ENCODE data around the gene SV2C. TPM values are rescaled to one million over a fixed set of nuclear protein-coding genes. Genes with fewer than 3 reads are reported as not detected.

Gene SV2C
- total and polyA plus RNA-seq, 2 donors (not counting 1 experiment from before 2014, with no cell fraction given), result not detected

- Histone ChIP-seq H3K4me3 (replicated peaks in 1 of 4; ENCODE audit: control extremely low read depth in 1 of 4, insufficient read depth in 1 of 4, low read depth in 3 of 4, low read length in 4 of 4) (no peak overlapping the region), H2AFZ (ENCODE audit: low read length) (no peak overlapping the region), H4K20me1 (ENCODE audit: control insufficient read depth, extremely low read depth, insufficient read depth, low read length) (no peaks in the 10 kb centered on the region), H3K27ac (ENCODE audit: insufficient read depth, low read length) (no peak overlapping the region), H3K4me2 (ENCODE audit: extremely low read depth, insufficient read depth, low read length) (no peak overlapping the region), H3K27me3 (ENCODE audit: control insufficient read depth, insufficient read depth, low read length) (no peaks in the 10 kb centered on the region), H3K36me3 (ENCODE audit: control insufficient read depth, insufficient read depth, low read length) (no peaks in the 10 kb centered on the region), H3K4me1 (ENCODE audit: control insufficient read depth, extremely low read depth, insufficient read depth, low read length) (no peaks in the 10 kb centered on the region), H3K9me3 (ENCODE audit: control insufficient read depth, insufficient read depth, low read depth, low read length) (no peaks in the 10 kb centered on the region), H3K79me2 (ENCODE audit: control insufficient read depth, insufficient read depth, low read length) (no peaks in the 10 kb centered on the region), H3K9ac (ENCODE audit: insufficient read depth, low read length) (no peak overlapping the region)
- no peak for DNase-seq (ENCODE audit: low read depth in 2 of 2)
- TF ChIP-seq EZH2 (IDR thresholded peaks at IDR 0.05; ENCODE audit: low read length, missing control alignments) (no peak), CTCF (conservative IDR thresholded peaks at IDR 0.05 in 1 of 2, IDR thresholded peaks at IDR 0.05 in 1 of 2; ENCODE audit: low read depth in 1 of 2, low read length in 2 of 2) (no peak)
Measured at GRCh38 chr5:76325876-76326491, 242.8 kb downstream of the SV2C start.

- Histone ChIP-seq H3K36me3 (ENCODE audit: control insufficient read depth, insufficient read depth, low read length) (no peaks in the 10 kb centered on the region), H3K27me3 (ENCODE audit: control insufficient read depth, insufficient read depth, low read length) (no peaks in the 10 kb centered on the region), H3K4me2 (ENCODE audit: extremely low read depth, insufficient read depth, low read length) (no peak overlapping the region), H3K9me3 (ENCODE audit: control insufficient read depth, insufficient read depth, low read depth, low read length) (no peaks in the 10 kb centered on the region), H3K4me3 (replicated peaks in 1 of 4; ENCODE audit: control extremely low read depth in 1 of 4, insufficient read depth in 1 of 4, low read depth in 3 of 4, low read length in 4 of 4) (no peak overlapping the region), H3K9ac (ENCODE audit: insufficient read depth, low read length) (no peak overlapping the region), H3K79me2 (ENCODE audit: control insufficient read depth, insufficient read depth, low read length) (no peaks in the 10 kb centered on the region), H3K4me1 (ENCODE audit: control insufficient read depth, extremely low read depth, insufficient read depth, low read length) (no peaks in the 10 kb centered on the region), H4K20me1 (ENCODE audit: control insufficient read depth, extremely low read depth, insufficient read depth, low read length) (no peaks in the 10 kb centered on the region), H3K27ac (ENCODE audit: insufficient read depth, low read length) (no peak overlapping the region), H2AFZ (ENCODE audit: low read length) (no peak overlapping the region)
- TF ChIP-seq EZH2 (IDR thresholded peaks at IDR 0.05; ENCODE audit: low read length, missing control alignments), result no peak
- no peak for TF ChIP-seq CTCF (conservative IDR thresholded peaks at IDR 0.05 in 1 of 2, IDR thresholded peaks at IDR 0.05 in 1 of 2; ENCODE audit: low read depth in 1 of 2, low read length in 2 of 2)
- no peak for DNase-seq (ENCODE audit: low read depth in 2 of 2)
Measured at GRCh38 chr5:76326577-76327302, 243.6 kb downstream of the SV2C start.

DNA sequence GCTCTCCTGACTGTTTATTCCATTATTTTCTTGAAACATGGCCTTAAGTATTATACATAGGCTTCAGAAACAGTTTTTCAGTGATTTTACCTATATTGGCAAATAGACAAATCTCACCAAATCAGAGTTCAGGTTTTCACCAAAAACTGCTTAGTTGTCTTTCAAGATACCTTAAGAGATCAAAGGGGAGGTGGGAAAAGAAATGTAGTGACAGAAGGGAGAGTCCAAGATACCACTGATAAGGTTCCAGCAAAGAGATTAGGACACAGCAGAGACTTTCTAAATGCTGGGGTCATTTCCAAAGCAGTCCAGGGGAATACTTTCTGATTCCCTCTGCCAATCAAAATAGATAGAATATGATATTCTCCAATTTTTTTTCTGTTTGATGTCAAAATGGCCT is 246.2 kb downstream of the SV2C start:
- no peaks in the 10 kb centered on the region for H4K20me1 ChIP-seq (ENCODE audit: control insufficient read depth, extremely low read depth, insufficient read depth, low read length)
- H2AFZ ChIP-seq (ENCODE audit: low read length), result no peak overlapping the region
- no peaks in the 10 kb centered on the region for H3K79me2 ChIP-seq (ENCODE audit: control insufficient read depth, insufficient read depth, low read length)
- H3K4me1 ChIP-seq (ENCODE audit: control insufficient read depth, extremely low read depth, insufficient read depth, low read length), result no peaks in the 10 kb centered on the region
- H3K4me2 ChIP-seq (ENCODE audit: extremely low read depth, insufficient read depth, low read length), result no peak overlapping the region
- H3K27ac ChIP-seq (ENCODE audit: insufficient read depth, low read length), result no peak overlapping the region
- H3K9me3 ChIP-seq (ENCODE audit: control insufficient read depth, insufficient read depth, low read depth, low read length), result no peaks in the 10 kb centered on the region
- H3K9ac ChIP-seq (ENCODE audit: insufficient read depth, low read length), result no peak overlapping the region
- no peaks in the 10 kb centered on the region for H3K36me3 ChIP-seq (ENCODE audit: control insufficient read depth, insufficient read depth, low read length)
- TF ChIP-seq EZH2 (IDR thresholded peaks at IDR 0.05; ENCODE audit: low read length, missing control alignments), result no peak
- no peak for TF ChIP-seq CTCF (conservative IDR thresholded peaks at IDR 0.05 in 1 of 2, IDR thresholded peaks at IDR 0.05 in 1 of 2; ENCODE audit: low read depth in 1 of 2, low read length in 2 of 2)
- no peak for DNase-seq (ENCODE audit: low read depth in 2 of 2)
- H3K4me3 ChIP-seq (replicated peaks in 1 of 4; ENCODE audit: control extremely low read depth in 1 of 4, insufficient read depth in 1 of 4, low read depth in 3 of 4, low read length in 4 of 4), result no peak overlapping the region
- H3K27me3 ChIP-seq (ENCODE audit: control insufficient read depth, insufficient read depth, low read length), result no peaks in the 10 kb centered on the region

Data from fibroblast of lung (primary cell).